HG03432 (cell line): ENCODE measurements around the gene IGF2.

ENCODE experiments used
- ATAC-seq: cut with Tn5 transposase; IDR thresholded peaks from one replicate; pipeline ENCODE4 v1.9.1; 2021; ENCODE audit warnings: mild to moderate bottlenecking, moderate library complexity; ENCODE audit not compliant: unreplicated experiment

Gene IGF2

GRCh38 chr11:2137202-2138067 lies 1.8 kb downstream of the IGF2 start:
- ATAC-seq, result no peak

- no peak for ATAC-seq
Measured at GRCh38 chr11:2136952-2137201, 2.3 kb downstream of the IGF2 start.

GRCh38 chr11:2136209-2136951 lies 2.8 kb downstream of the IGF2 start:
- no peak for ATAC-seq

GRCh38 chr11:2135648-2136201 lies 3.5 kb downstream of the IGF2 start:
- ATAC-seq, result no peak

- no peak for ATAC-seq
Measured at GRCh38 chr11:2135018-2135569, 4.1 kb downstream of the IGF2 start.

- ATAC-seq, result no peak
Measured at GRCh38 chr11:2134022-2135010, 4.9 kb downstream of the IGF2 start.

GRCh38 chr11:2133241-2134021 lies 5.8 kb downstream of the IGF2 start:
- no peak for ATAC-seq

GRCh38 chr11:2132874-2133240 lies 6.3 kb downstream of the IGF2 start:
- ATAC-seq, result no peak

- ATAC-seq, result no peak
Measured at GRCh38 chr11:2132246-2132645, 6.9 kb downstream of the IGF2 start.

GRCh38 chr11:2131371-2132236 lies 7.6 kb downstream of the IGF2 start:
- ATAC-seq, result no peak

GRCh38 chr11:2130881-2131352 lies 8.3 kb downstream of the IGF2 start:
- ATAC-seq, result no peak

GRCh38 chr11:2129699-2130366 lies 9.4 kb downstream of the IGF2 start:
- no peak for ATAC-seq

GRCh38 chr11:2129308-2129698 lies 9.9 kb downstream of the IGF2 start:
- no peak for ATAC-seq

- no peak for ATAC-seq
Measured at GRCh38 chr11:2128511-2129307, 10.5 kb downstream of the IGF2 start.

- no peak for ATAC-seq
Measured at GRCh38 chr11:2128130-2128510, 11.1 kb downstream of the IGF2 start.

- no peak for ATAC-seq
Measured at GRCh38 chr11:2127482-2128129, 11.6 kb downstream of the IGF2 start.

GRCh38 chr11:2126520-2127085 lies 12.6 kb downstream of the IGF2 start:
- no peak for ATAC-seq
